ENCODE results near the gene NRG2. TPM values are rescaled to one million over a fixed set of nuclear protein-coding genes. Genes with fewer than 3 reads are reported as not detected.

The NRG2 gene
- total and polyA plus RNA-seq, 2 of the 8 experiments (the other 6 are each of a cell fraction or from before 2014, with no cell fraction given) = 0.27 to 0.54 TPM

DNA sequence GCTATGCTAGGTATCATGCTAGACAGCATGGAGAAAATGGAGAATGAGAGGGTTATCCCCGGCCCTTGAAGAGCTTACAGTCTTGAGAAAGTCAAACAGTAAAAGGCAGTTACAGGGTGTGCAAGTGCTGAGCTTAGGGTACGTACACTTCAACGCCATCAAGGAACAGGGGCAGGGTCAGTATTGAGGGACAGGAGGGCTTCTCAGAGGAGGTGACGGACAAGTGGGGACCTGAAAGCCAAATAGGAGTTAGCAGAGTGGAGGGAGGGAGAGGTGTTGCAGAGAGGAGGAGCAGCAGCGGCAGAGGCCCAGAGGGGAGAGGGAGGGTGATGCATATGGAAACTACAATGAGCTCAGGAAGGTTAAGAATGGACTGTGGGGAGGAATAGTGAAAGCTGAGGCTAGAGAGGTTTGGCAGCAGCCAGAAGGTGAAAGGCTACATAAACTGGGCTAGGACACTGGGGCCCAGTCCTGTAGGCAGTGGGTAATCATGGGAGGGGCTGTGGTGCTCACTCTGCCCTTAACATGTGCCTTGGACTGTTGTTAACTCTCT is 88.0 kb downstream of the NRG2 start:
- peaks cover 3% of the 10 kb centered on the region; the same call in 1 of the 2 replicates for H3K23me2 ChIP-seq (ENCODE audit: low read depth, low read length)
- no peak overlapping the region for H3K4me3 ChIP-seq (ENCODE audit: extremely low read depth in 1 of 4, insufficient read depth in 2 of 4, low read depth in 3 of 4, low read length in 4 of 4)
- H3K4ac ChIP-seq (replicated peaks; ENCODE audit: insufficient read length, low read depth, low read length) = no peak overlapping the region
- H4K5ac ChIP-seq (ENCODE audit: insufficient read length, low read depth, low read length) = no peak overlapping the region
- CTCF ChIA-PET (ENCODE audit: partially characterized antibody) = interaction anchor here (0.9 to 11.6 kb wide), 11 partner anchors 14 to 157 kb away, joined by 3 to 156 read pairs (median 3); no protein-coding TSS in a partner anchor
- peak overlapping the region; percentile 89 for H2AFZ ChIP-seq (ENCODE audit: low read length)
- peak overlapping the region; percentile 76; the same call in 1 of the 2 replicates for H2BK20ac ChIP-seq (ENCODE audit: low read length)
- H3K27me3 ChIP-seq (replicated peaks in 1 of 4; ENCODE audit: control insufficient read depth in 3 of 4, extremely low read depth in 1 of 4, insufficient read depth in 3 of 4, low read length in 3 of 4) = no peaks in the 10 kb centered on the region; a peak in 1 of 7 replicates
- no peaks in the 10 kb centered on the region for H3K79me2 ChIP-seq (ENCODE audit: control insufficient read depth in 1 of 2, insufficient read depth in 2 of 2, low read length in 2 of 2)
- H3K9ac ChIP-seq (replicated peaks in 1 of 4; ENCODE audit: extremely low read depth in 1 of 4, low read depth in 3 of 4, low read length in 3 of 4) = no peak overlapping the region
- H4K20me1 ChIP-seq (replicated peaks in 1 of 2; ENCODE audit: control insufficient read depth in 1 of 2, insufficient read depth in 2 of 2, low read length in 2 of 2) = no peaks in the 10 kb centered on the region
- H3K9me3 ChIP-seq (ENCODE audit: insufficient read depth in 2 of 2, low read depth in 1 of 2, low read length in 1 of 2) = no peaks in the 10 kb centered on the region
- no peak overlapping the region for H3K14ac ChIP-seq (ENCODE audit: insufficient read length)
- peak overlapping the region; percentile 24 to 35; a peak in 2 of 4 replicates for H3K4me2 ChIP-seq (ENCODE audit: insufficient read depth in 1 of 2, low read depth in 2 of 2, low read length in 2 of 2)
- H3K18ac ChIP-seq (ENCODE audit: extremely low read depth, low read length) = peak overlapping the region; percentile 79; the same call in 1 of the 2 replicates
- peak overlapping the region; percentile 35 for H3K56ac ChIP-seq (replicated peaks; ENCODE audit: insufficient read length, low read depth, low read length)
- DNase-seq (ENCODE audit: low read depth in 1 of 2, low spot score in 2 of 2) (no peak), FAIRE-seq (no peak)
- H4K91ac ChIP-seq (replicated peaks; ENCODE audit: insufficient read length, low read length) = peak overlapping the region; percentile 59
- no peak overlapping the region for H4K8ac ChIP-seq (ENCODE audit: extremely low read depth, insufficient read depth, low read length)
- POLR2A ChIA-PET (ENCODE audit: partially characterized antibody) = interaction anchor here (0.9 to 1.1 kb wide), 2 partner anchors 14 to 309 kb away, joined by 3 to 5 read pairs; no protein-coding TSS in a partner anchor
- H2BK15ac ChIP-seq (ENCODE audit: low read length) = peak overlapping the region; percentile 36; the same call in 1 of the 2 replicates
- H3K79me1 ChIP-seq (ENCODE audit: low read depth, low read length) = no peaks in the 10 kb centered on the region
- H3K23ac ChIP-seq (ENCODE audit: insufficient read length) = no peak overlapping the region
- no peaks in the 10 kb centered on the region for H3K36me3 ChIP-seq (ENCODE audit: control insufficient read depth in 2 of 4, insufficient read depth in 4 of 4, low read length in 3 of 4)
- WGBS, 2 experiments (ENCODE audit: extremely low coverage in 1 of 2, insufficient coverage in 1 of 2, insufficient read length in 1 of 2, insufficient replicate concordance in 2 of 2, low coverage in 1 of 2, low lambda C conversion rate in 2 of 2, missing lambda C conversion rate in 1 of 2) = 78% methylated on average over 5 of the region's 5 CpGs; no CpG with 5 or more reads in 1 of the 2 experiments
- H3K4me1 ChIP-seq (replicated peaks in 1 of 4; ENCODE audit: control insufficient read depth in 3 of 4, insufficient read depth in 4 of 4, low read length in 3 of 4) = peaks cover 2 to 14% (median 6%) of the 10 kb centered on the region in 4 experiments; a peak in 6 of 7 replicates
- no peak overlapping the region; the same call in 1 of the 2 replicates for H2AK5ac ChIP-seq (ENCODE audit: low read depth, low read length)
- no peak overlapping the region for H3K27ac ChIP-seq (ENCODE audit: low read depth, low read length)
- H2BK120ac ChIP-seq (replicated peaks; ENCODE audit: low read depth, low read length) = no peak overlapping the region
- TF ChIP-seq KDM1A (IDR thresholded peaks at IDR 0.05; ENCODE audit: borderline replicate concordance, low read length) (0 out of 2 replicates have a peak, but pooled peaks have one; percentile 17), HDAC6 (IDR thresholded peaks at IDR 0.05; ENCODE audit: low read depth, low read length) (no peak)
- H2BK5ac ChIP-seq (ENCODE audit: low read depth, low read length) = 0 out of 2 replicates have a peak overlapping the region, but pooled peaks have one; percentile 31
- peak overlapping the region; percentile 71; the same call in 1 of the 2 replicates for H2BK12ac ChIP-seq (ENCODE audit: low read depth, low read length)

Data from H1 (cell line).